22Rv1 (cell line): ENCODE results near the gene HOXB9.

Source experiments
- CTCF ChIP-seq: fragments of 450-650 bp; IDR thresholded peaks from 2 replicates; pipeline ENCODE4 v1.5.1; 2017; ENCODE audit warnings: mild to moderate bottlenecking
- ZFX ChIP-seq: fragments of 450-650 bp; IDR thresholded peaks from 2 replicates; pipeline ENCODE4 v1.6.1; 2017; ENCODE audit warnings: antibody characterized with exemption, borderline replicate concordance

- no peak for TF ChIP-seq CTCF
- no peak for TF ChIP-seq ZFX
Observed at GRCh38 chr17:48643697-48644012, 17.5 kb upstream of the HOXB9 start.
